Breast epithelium (tissue), 3 donors: ENCODE data around the gene ZNF787.

Source experiments
- POLR2A ChIP-seq: fragments of 450-650 bp; IDR thresholded peaks from one replicate; pipeline ENCODE4 v1.6.1; 2016; ENCODE audit warnings: antibody characterized with exemption, mild to moderate bottlenecking, moderate library complexity
- POLR2AphosphoS5 ChIP-seq, 3 donors: sonication (generic); formaldehyde crosslinking; IDR thresholded peaks; one replicate each; pipeline ENCODE4 v1.6.1; 2017; ENCODE audit warnings: antibody characterized with exemption in 3 of 3
- TF ChIP-seq, protein P1 (sequence below), 3 donors: fragments of 450-650 bp; IDR thresholded peaks; one replicate each; pipeline ENCODE4 v1.5.1; 2016 to 2017; ENCODE audit warnings: antibody characterized with exemption in 3 of 3, mild to moderate bottlenecking in 3 of 3, moderate library complexity in 3 of 3

DNA sequence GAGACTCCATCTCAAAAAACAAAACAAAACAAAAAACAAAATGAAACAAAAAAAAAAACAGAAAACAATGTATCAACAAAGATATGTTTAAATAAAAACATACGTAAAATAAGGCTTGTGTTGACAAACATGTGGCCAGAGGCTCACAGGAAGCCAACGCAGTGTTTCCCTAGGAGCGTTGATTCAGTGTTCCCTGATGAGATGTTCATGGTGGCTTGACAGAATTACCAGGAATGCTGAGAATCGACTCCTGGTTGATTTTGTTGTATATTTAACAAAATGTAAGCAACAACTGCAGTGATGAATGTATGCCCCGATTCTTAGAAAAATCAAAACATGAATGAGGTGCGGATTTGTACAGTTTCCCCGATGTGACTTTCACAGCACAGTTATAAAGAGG lies 8.9 kb upstream of the ZNF787 start:
- TF ChIP-seq POLR2AphosphoS5 (IDR thresholded peaks at IDR 0.05): no peak
- TF ChIP-seq, protein P1, sequence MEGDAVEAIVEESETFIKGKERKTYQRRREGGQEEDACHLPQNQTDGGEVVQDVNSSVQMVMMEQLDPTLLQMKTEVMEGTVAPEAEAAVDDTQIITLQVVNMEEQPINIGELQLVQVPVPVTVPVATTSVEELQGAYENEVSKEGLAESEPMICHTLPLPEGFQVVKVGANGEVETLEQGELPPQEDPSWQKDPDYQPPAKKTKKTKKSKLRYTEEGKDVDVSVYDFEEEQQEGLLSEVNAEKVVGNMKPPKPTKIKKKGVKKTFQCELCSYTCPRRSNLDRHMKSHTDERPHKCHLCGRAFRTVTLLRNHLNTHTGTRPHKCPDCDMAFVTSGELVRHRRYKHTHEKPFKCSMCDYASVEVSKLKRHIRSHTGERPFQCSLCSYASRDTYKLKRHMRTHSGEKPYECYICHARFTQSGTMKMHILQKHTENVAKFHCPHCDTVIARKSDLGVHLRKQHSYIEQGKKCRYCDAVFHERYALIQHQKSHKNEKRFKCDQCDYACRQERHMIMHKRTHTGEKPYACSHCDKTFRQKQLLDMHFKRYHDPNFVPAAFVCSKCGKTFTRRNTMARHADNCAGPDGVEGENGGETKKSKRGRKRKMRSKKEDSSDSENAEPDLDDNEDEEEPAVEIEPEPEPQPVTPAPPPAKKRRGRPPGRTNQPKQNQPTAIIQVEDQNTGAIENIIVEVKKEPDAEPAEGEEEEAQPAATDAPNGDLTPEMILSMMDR (IDR thresholded peaks at IDR 0.05): no peak
- TF ChIP-seq POLR2A: no peak
